GM12872 (cell line): ENCODE measurements around the gene ARNT2.

Experiments used
- TF ChIP-seq, protein P1 (sequence below): IDR thresholded peaks from 3 replicates; pipeline ENCODE4 v1.5.1; 2011; ENCODE audit warnings: low read depth, mild to moderate bottlenecking, low read length, moderate library complexity; ENCODE audit not compliant: insufficient read depth

Gene ARNT2

GRCh38 chr15:80551348-80551747, 147.2 kb downstream of the ARNT2 start:
- TF ChIP-seq, protein P1, sequence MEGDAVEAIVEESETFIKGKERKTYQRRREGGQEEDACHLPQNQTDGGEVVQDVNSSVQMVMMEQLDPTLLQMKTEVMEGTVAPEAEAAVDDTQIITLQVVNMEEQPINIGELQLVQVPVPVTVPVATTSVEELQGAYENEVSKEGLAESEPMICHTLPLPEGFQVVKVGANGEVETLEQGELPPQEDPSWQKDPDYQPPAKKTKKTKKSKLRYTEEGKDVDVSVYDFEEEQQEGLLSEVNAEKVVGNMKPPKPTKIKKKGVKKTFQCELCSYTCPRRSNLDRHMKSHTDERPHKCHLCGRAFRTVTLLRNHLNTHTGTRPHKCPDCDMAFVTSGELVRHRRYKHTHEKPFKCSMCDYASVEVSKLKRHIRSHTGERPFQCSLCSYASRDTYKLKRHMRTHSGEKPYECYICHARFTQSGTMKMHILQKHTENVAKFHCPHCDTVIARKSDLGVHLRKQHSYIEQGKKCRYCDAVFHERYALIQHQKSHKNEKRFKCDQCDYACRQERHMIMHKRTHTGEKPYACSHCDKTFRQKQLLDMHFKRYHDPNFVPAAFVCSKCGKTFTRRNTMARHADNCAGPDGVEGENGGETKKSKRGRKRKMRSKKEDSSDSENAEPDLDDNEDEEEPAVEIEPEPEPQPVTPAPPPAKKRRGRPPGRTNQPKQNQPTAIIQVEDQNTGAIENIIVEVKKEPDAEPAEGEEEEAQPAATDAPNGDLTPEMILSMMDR: no peak

DNA sequence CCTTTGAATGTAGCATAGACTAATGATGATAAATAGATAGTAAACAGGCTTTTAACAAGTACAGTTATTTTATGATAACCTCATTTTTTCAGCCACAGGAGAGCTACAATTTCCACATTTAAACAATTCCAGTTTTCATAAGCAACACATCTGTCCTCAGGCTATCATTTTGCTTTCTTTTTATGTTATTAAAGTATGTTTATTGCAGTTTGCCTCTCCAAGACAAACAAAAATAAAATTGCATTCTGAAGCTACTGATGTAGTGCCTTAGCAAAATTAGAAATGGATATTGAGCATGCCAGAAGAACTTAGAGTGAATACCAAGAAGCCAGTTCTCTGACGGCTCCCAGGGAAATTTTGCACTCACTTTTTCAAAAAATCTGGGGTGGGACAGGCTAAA, 150.4 kb downstream of the ARNT2 start:
- TF ChIP-seq, protein P1: no peak

DNA sequence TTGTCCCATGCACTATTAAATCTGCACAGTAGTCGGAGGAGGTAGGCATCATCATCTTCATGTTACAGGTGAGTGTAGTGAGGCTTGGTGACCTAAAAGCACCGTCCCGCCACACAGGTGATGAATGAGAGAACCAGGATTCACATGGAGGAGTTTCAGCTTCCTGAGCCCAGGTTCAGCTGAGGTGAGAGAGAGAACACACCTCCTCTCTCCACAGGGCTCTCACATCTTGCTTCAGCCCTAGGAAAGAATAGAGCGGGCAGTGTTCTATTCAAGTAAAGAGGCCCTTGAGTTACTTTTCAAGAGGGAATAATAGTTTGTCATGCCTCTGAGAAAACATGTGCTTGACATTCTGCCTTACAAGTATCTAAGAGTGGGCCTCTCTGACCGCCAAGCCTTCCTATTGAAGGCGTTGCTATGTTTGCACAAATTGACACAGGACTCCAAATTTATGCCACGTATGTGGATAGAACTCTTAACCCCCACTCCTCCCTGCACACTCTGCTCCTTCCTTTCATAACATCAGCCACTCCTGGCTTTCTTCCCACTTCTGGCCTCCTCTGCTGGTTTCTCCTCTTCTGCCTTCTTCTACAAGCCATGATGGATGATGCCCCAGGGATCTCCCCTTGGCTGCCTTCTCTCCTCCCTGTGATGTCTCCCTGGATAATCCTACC, 152.6 kb downstream of the ARNT2 start:
- TF ChIP-seq, protein P1: no peak

GRCh38 chr15:80557441-80558234, 153.5 kb downstream of the ARNT2 start:
- TF ChIP-seq, protein P1: no peak

DNA sequence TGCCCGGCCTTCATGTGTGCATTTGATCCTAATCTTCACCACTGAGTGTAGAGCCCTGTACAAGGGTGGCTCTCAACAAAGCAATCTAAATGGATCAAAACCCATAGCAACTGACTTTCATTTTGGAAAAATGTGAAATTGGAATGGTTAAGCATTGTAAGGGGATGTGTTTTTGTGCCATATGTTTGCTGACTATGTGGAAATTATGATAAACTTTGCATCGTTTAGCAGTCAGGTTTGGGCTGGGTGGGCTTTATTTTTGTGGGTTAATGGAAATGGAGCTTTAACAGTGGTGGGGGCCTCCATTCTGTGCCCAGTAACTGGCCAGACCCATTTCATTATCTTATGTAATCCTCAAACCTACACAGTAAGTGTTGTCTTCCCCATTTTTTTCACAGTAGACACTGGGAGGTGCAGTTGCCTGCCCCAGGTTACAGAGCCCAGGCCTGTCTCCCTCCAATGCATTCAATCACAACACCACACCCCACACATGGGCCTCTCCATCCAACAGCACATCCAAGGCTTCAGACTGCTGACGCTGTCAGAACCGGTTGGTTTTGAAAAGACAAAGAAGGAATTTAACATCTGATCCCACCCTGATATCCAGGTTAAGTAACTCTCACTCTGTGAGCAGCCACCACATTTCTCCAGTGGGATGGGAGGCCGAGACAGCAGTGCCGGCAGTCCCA, 154.6 kb downstream of the ARNT2 start:
- TF ChIP-seq, protein P1: no peak

GRCh38 chr15:80559320-80559693, 155.1 kb downstream of the ARNT2 start:
- TF ChIP-seq, protein P1: no peak

DNA sequence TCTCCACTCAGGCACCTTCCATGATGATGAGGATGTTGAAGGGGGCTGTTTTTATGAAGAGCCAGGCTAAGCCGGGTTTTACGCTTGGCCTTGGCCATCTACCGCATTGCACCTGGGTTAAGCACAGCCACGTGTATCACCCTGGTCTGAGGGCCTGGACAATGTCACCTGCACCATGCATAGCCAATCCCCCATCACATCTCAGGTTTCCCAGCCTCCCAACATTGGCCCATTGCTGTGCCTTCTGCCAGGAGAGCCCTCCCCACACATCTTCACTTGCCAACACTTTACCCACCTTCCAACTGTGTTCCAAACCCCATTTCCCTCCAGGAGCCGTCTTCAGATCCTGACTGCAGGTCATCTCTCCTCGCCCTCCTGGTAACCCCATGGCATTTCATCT, 155.6 kb downstream of the ARNT2 start:
- TF ChIP-seq, protein P1: no peak
